Upper lobe of left lung (tissue), 6 donors: ENCODE data around the gene TYMP. TPM values are rescaled to one million over a fixed set of nuclear protein-coding genes. Genes with fewer than 3 reads are reported as not detected.

ENCODE experiments used
- ATAC-seq, 2 donors: fragments of 200-7000 bp; cut with Tn5 transposase; one replicate each; pipeline ENCODE4 v1.9.1; 2022; ENCODE audit warnings: mild to moderate bottlenecking in 2 of 2, moderate library complexity in 2 of 2; ENCODE audit not compliant: low FRiP score in 2 of 2
- DNase-seq, 2 donors: peaks; one replicate each; pipeline ENCODE4 v3.0.0-alpha.2; 2019 to 2020
- H3K27ac ChIP-seq, 4 donors: fragments of 200-600 bp; sonication (generic); one replicate each; pipeline ENCODE4 v1.5.1; 2016 to 2019
- H3K27me3 ChIP-seq, 4 donors: fragments of 200-600 bp; sonication (generic); one replicate each; pipeline ENCODE4 v1.5.1; 2017 to 2019
- H3K36me3 ChIP-seq, 4 donors: fragments of 200-600 bp; sonication (generic); one replicate each; pipeline ENCODE4 v1.5.1; 2016 to 2019
- H3K4me1 ChIP-seq, 4 donors: fragments of 200-600 bp; sonication (generic); one replicate each; pipeline ENCODE4 v1.5.1; 2018 to 2019
- H3K4me3 ChIP-seq, 4 donors: fragments of 200-600 bp; sonication (generic); one replicate each; pipeline ENCODE4 v1.5.1; 2017 to 2019; ENCODE audit warnings: mild to moderate bottlenecking in 2 of 4, moderate library complexity in 1 of 4
- H3K9me3 ChIP-seq, 4 donors: fragments of 200-600 bp; sonication (generic); one replicate each; pipeline ENCODE4 v1.5.1; 2018 to 2019
- EP300 ChIP-seq, 4 donors: sonication (generic); formaldehyde crosslinking; IDR thresholded peaks; one replicate each; pipeline ENCODE4 v1.5.1; 2017; ENCODE audit warnings: antibody characterized with exemption in 4 of 4, control low read depth in 2 of 4
- POLR2A ChIP-seq, 4 donors: fragments of 450-650 bp; IDR thresholded peaks; one replicate each; pipeline ENCODE4 v1.5.1; 2016 to 2017; ENCODE audit warnings: antibody characterized with exemption in 4 of 4, mild to moderate bottlenecking in 2 of 4
- POLR2AphosphoS5 ChIP-seq, 2 donors: sonication (generic); formaldehyde crosslinking; IDR thresholded peaks; one replicate each; pipeline ENCODE4 v1.5.1; 2017; ENCODE audit warnings: antibody characterized with exemption in 2 of 2
- WGBS, 2 donors: methylation state at CpG; one replicate each; pipeline ENCODE4 v1.1.5; 2017 to 2018; 5-methylcytosine and 5-hydroxymethylcytosine counted together
- total RNA-seq, 6 donors: library from RNA; depleted of rRNA in 4 of 6; stranded (reverse); fragments of >200 nt in 4 of 6; gene quantifications; one replicate each; pipeline versions ENCODE4 v1.1.0 to v1.2.1, GENCODE V29; 2016 to 2021
- TF ChIP-seq, protein P1 (sequence below), 6 experiments: fragments of 450-650 bp in 4 of 6; fragments of 200-600 bp in 2 of 6; sonication (generic) in 2 of 6; IDR thresholded peaks; one replicate each; pipeline ENCODE4 v1.5.1; 2016 to 2019; ENCODE audit warnings: antibody characterized with exemption in 6 of 6
- donor health status: DM: no; HTN: no; CAD: no; lungs with moderate emphysema.
- donor health status: DM: no; HTN: yes; CAD: no; lungs with severe emphysema.

The TYMP gene
- total RNA-seq, 6 donors from 2014 or later: 162 to 346 (median 248) TPM

DNA sequence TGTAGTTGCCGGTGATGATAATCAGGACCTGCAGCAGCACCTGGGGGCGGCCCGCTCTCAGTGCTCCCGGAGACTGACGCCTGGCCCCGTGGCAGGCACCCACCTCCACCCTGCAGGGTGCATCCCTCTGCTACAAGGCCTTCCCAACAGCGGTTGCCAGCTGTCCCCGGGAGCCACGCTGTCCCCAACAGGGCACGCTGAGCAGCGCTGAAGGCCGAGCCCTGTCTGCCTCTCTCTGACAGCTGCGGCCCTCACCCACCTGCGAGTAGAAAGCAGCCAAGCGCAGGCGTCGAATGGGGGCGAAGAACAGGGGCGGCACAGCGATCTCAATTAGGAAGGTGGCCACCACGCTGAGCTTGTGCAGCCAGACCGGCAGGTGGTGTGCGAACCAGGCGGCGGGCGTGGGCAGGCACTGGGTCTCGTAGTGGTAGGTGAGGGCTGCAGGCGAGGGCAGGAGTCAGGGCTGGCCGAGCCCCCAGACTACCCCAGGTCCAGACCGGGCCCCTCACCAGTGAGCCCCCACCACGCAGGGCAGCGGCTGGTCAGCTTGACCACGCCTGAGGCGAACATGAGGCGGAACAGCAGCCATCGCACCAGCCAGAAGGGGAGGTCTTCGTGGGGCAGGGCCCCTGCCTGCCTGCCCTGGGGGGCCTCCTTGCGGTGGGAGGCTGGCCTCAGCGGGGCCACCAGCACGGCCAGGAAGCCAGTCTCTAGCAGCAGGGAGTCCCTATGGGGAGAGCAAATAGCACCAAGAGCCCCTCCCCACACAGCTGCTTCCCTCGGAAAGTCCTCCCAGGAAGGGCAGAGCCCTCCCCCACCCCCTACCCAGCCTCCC is 23.8 kb downstream of the TYMP start:
- Histone ChIP-seq H3K36me3 (peaks cover 15 to 40% (median 36%) of the 10 kb centered on the region in 4 donors), H3K27ac (peak overlapping the region in 1 of 4 donors; percentile 91), H3K4me3 (peak overlapping the region in 2 of 4 donors; percentile 81 to 99), H3K4me1 (peaks cover 19 to 39% (median 24%) of the 10 kb centered on the region in 4 donors), H3K27me3 (no peaks in the 10 kb centered on the region), H3K9me3 (no peaks in the 10 kb centered on the region)
- DNase-seq: peak in 1 of 2 donors; percentile 86
- 92 to 96% methylated on average over 22 to 38 of the region's 41 CpGs for WGBS, 2 donors
- no peak for ATAC-seq
- TF ChIP-seq EP300 (IDR thresholded peaks at IDR 0.05) (no peak), POLR2AphosphoS5 (IDR thresholded peaks at IDR 0.05) (no peak), POLR2A (IDR thresholded peaks at IDR 0.05) (no peak)
- TF ChIP-seq, protein P1, sequence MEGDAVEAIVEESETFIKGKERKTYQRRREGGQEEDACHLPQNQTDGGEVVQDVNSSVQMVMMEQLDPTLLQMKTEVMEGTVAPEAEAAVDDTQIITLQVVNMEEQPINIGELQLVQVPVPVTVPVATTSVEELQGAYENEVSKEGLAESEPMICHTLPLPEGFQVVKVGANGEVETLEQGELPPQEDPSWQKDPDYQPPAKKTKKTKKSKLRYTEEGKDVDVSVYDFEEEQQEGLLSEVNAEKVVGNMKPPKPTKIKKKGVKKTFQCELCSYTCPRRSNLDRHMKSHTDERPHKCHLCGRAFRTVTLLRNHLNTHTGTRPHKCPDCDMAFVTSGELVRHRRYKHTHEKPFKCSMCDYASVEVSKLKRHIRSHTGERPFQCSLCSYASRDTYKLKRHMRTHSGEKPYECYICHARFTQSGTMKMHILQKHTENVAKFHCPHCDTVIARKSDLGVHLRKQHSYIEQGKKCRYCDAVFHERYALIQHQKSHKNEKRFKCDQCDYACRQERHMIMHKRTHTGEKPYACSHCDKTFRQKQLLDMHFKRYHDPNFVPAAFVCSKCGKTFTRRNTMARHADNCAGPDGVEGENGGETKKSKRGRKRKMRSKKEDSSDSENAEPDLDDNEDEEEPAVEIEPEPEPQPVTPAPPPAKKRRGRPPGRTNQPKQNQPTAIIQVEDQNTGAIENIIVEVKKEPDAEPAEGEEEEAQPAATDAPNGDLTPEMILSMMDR (IDR thresholded peaks at IDR 0.05): no peak

DNA sequence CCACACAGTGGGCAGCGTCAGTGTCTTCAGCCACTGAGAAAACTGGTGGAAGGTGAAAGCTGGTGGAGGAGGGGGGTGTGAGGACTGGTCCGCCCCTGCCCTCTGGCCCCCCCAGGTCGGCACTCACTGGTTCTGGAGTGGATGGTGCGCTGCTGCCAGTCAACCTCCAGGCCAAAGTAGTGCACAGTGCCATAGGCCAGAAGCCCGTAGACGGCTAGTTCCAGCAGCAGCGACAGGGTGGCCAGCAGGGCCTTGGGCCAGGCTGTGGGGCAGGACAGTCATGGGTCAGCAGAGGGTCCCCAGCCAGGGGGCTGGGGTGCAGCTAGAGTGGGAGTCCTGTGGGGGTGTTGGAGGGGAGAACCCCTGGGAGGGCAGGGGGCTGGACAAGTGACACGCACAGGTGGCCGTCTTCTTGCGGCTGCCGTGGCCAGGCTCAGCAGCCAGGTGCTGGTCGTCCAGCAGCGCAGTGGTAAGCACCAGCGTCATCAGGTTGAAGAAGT is 24.5 kb downstream of the TYMP start:
- TF ChIP-seq, protein P1 (IDR thresholded peaks at IDR 0.05): no peak
- TF ChIP-seq POLR2AphosphoS5 (IDR thresholded peaks at IDR 0.05): no peak
- no peak for TF ChIP-seq EP300 (IDR thresholded peaks at IDR 0.05)
- TF ChIP-seq POLR2A (IDR thresholded peaks at IDR 0.05): no peak
- no peak for ATAC-seq
- Histone ChIP-seq H3K4me3 (no peak overlapping the region), H3K27ac (no peak overlapping the region), H3K36me3 (peaks cover 15 to 36% (median 34%) of the 10 kb centered on the region in 4 donors), H3K27me3 (no peaks in the 10 kb centered on the region), H3K9me3 (no peaks in the 10 kb centered on the region), H3K4me1 (peaks cover 19 to 39% (median 24%) of the 10 kb centered on the region in 4 donors)
- DNase-seq: no peak
- 94 to 96% methylated on average over 11 to 13 of the region's 14 CpGs for WGBS, 2 donors

DNA sequence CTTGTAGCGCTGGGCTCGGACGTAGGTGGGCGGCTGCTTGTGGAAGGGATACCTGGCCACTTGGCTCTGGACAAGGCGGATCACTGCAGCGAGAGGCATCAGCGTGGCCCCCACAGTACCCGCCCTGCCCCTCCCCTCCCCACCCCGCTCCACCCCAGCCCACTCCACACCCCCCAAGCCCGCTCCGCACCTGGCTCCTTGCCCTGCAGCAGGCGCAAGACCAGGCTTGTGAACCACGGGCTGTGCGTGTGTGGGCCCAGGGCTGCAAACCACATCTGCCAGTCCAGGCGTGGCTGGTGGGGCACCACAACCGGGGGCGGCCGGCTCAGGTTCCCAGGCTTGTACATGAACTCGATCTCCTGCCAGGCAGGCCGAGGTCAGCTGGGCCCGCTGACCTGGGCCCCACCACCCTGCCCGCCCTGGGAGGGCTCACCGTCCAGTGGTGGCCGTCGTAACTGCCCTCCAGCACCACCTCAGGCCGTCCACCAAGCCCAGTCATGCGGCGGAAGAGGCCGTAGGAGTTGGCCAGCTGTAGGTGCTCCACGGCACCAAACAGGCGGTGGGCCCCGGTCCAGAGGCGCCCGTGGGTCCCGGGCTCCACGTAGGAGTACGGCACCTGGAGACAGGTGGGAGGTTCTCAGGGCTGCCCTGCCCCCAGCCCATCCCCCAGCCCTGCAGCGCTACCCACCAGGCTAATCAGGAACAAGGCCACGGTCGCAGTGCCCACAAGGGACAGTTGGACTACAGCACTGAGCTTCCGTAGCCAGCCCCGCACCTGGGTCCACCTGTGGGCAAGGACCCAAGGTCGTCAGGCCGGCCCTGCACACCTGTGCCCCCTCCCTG is 25.2 kb downstream of the TYMP start:
- 96% methylated on average over 42 of the region's 44 CpGs; no CpG with 5 or more reads in 1 of the 2 donors for WGBS, 2 donors
- no peaks in the 10 kb centered on the region for H3K27me3 ChIP-seq
- H3K9me3 ChIP-seq: no peaks in the 10 kb centered on the region
- H3K27ac ChIP-seq: no peak overlapping the region
- DNase-seq (peak in 1 of 2 donors; percentile 83), ATAC-seq (no peak)
- no peak overlapping the region for H3K4me3 ChIP-seq
- peaks cover 15 to 36% (median 33%) of the 10 kb centered on the region in 4 donors for H3K36me3 ChIP-seq
- no peak for TF ChIP-seq POLR2A (IDR thresholded peaks at IDR 0.05)
- no peak for TF ChIP-seq POLR2AphosphoS5 (IDR thresholded peaks at IDR 0.05)
- TF ChIP-seq, protein P1 (IDR thresholded peaks at IDR 0.05): no peak
- no peak for TF ChIP-seq EP300 (IDR thresholded peaks at IDR 0.05)
- peaks cover 19 to 35% (median 22%) of the 10 kb centered on the region in 4 donors for H3K4me1 ChIP-seq

DNA sequence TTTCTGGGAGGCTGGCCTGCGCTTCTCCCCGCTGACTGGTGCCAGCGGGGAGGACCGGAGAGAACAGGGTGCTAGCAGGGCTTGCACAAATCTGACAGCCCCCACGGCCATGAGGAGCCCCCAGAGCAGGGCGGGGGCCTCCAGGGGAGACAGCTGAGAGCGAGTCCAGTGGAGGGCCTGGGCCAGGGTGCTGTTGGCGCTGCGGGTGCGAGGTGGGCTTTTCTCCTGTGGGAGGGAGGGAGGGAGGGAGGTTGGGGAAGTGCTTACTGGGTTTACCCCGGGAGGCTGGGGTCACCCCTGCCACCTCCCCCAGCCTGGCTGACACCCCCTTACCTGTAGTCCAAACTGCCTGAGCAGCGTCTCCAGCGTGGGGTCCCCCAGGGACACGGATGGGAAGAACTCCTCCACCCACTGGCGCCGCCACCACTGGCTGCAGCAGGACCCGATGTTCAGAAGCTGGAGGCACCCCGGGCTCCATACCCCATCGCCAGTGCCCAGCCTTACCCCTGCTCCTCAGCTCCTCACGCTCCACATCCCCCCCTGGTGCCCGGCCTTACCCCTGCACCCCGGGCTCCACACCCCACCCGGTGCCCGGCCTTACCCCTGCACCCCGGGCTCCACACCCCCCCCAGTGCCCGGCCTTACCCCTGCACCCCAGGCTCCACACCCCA is 26.2 kb downstream of the TYMP start:
- Histone ChIP-seq H3K27ac (no peak overlapping the region), H3K4me3 (no peak overlapping the region), H3K36me3 (peaks cover 15 to 36% (median 33%) of the 10 kb centered on the region in 4 donors), H3K4me1 (peaks cover 12 to 26% (median 16%) of the 10 kb centered on the region in 4 donors), H3K9me3 (no peaks in the 10 kb centered on the region), H3K27me3 (no peaks in the 10 kb centered on the region)
- no peak for TF ChIP-seq POLR2AphosphoS5 (IDR thresholded peaks at IDR 0.05)
- TF ChIP-seq POLR2A (IDR thresholded peaks at IDR 0.05): no peak
- no peak for TF ChIP-seq EP300 (IDR thresholded peaks at IDR 0.05)
- TF ChIP-seq, protein P1 (IDR thresholded peaks at IDR 0.05): no peak
- no peak for DNase-seq
- 93 to 96% methylated on average over 13 to 19 of the region's 26 CpGs for WGBS, 2 donors
- ATAC-seq: no peak
